GM18858 (cell line): Measurements from ENCODE around the gene AFDN.
A peak's percentile ranks its signal among the peaks of the same experiment; 100 is the strongest.

ENCODE experiments used
- ATAC-seq: cut with Tn5 transposase; IDR thresholded peaks from one replicate; pipeline ENCODE4 v1.9.1; 2021; ENCODE audit not compliant: unreplicated experiment

The AFDN gene

DNA sequence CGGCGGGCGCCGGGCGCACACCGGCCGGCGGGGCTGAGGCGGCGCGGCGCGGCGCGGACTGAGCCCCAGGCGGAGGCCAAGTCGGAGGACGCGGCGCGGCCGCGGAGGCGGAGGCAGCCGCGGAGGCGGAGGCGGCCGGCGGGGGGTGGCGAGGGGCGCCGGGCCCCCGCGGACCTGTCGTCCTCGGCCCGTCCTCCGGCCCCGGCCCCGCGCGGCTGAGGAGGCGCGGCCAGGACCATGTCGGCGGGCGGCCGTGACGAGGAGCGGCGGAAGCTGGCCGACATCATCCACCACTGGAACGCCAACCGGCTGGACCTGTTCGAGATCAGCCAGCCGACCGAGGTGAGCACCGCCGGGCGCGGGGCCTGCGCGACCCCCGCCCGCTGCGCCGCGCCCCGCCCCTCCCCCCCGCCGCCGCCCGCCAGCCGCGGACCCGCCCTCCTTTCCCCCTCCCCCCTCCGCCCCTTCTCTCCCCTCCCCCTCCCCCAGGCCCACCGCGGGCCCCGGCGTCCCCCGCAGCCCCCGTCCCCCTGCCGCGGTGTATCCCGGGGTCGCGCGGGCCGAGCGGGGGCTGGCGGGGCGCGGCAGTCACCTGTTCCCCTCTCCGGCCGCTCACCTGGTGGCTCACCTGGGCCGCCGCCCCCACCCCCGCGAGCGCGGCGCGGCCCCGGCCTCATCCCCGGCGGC, at the start of gene AFDN:
TSS of gene AFDN (plus strand) at position 16 of the 687 bp plus-strand sequence. CDS start at position 238, 222 bp downstream.
- peak; percentile 36 for ATAC-seq

GRCh38 chr6:167778497-167779128, 48.1 kb upstream of the AFDN start:
- ATAC-seq = no peak

- ATAC-seq = no peak
Measured at GRCh38 chr6:167779129-167779992, 47.4 kb upstream of the AFDN start.

DNA sequence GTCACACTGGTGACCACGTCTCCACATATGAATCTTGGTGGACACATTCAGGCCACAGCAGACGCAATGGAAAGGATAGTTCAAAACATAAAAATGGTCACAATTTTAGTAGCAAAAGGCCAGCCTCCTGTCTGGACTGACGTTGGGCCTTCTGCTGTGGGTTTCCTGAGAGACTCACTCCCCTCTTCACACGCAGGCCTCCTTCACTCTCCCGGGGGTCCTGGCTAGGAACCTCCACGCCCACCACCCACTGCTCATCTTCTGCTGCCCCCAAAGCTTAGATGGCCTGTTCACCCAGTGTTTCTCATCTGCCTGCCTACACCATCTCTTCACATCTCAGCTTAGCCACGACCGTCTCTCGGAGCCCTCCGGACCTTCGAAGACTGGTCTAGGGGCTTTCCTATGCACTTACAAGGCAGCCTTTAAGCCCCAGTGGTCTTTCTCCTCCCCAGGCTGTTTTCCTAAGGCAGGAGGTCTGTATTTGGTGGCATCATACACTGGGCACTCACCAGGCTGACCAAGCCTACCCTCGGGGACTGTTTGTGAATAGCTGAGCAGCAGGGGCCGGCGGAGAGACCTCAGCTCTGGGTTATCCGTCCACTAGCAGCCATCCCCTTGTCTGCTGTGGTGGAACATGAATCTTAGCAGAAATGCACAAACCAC, 46.6 kb upstream of the AFDN start:
- ATAC-seq = no peak

- no peak for ATAC-seq
Measured at GRCh38 chr6:167781066-167781767, 45.5 kb upstream of the AFDN start.

DNA sequence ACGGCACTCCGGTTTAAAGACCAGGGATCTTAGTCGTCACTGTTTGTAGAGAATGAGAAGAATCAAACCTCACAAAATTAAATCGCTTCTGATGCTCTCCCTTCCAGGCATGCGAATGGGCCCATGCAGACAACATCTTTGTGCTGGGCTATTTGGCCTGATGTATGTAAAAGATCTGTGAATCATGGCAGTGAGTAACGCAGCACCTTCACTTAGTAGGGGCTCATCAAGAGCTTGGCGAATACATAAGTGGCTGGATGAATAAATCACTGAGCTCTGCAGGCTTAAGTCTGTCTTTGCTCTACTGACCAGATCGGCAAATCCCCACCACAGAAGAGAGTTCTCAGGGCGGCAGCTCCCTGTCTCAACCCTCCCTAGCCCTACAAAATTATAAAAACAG, 44.8 kb upstream of the AFDN start:
- ATAC-seq = no peak

GRCh38 chr6:167782698-167783517, 43.8 kb upstream of the AFDN start:
- no peak for ATAC-seq

- no peak for ATAC-seq
Measured at GRCh38 chr6:167786853-167787675, 39.6 kb upstream of the AFDN start.

DNA sequence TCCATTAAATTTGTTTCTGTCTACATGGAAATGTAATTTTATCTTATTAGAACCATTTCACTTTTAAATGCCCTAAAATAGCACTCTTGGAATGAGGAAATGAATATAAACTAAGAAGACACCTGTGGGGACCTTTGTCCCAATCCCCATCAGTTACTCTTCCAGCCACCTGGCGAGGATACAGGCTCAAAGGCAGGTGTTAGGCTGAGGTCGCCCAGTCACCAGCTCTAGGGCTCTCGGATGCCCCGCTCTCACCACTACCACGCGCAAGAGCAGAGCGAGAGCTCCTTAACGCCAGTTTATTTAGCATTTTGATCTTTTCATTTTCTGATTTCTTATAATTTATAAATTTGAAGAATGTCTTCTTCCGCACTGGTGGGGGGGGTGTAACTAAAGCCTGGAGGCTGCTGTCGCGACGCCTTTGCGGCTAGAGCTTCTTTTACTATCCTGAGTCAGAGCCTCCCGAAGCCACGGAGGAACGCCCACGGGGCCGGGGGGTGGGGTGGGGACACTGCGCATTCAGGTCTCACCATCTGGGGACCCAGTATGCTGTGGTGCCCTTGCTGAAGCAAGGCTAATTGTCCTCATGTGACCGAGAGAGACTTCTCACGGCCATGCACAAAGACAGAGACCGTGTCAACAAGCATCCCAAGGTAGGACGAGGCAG, 38.7 kb upstream of the AFDN start:
- ATAC-seq = no peak

DNA sequence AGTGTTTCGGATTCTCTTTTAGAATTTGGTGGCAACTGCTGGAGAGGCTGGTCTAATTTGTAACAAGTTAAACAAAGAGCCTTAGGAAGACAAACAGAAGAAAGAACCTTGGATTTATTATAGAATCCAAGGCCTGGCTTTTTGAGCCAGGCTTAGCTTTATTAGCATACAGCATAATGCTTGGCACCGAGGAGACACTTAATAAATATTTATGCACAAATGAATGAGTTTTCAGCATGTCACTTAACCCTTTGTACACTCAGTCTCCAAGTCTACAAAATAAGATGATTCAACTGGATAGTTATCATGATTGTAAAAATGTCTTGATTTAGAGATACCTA, 38.2 kb upstream of the AFDN start:
- no peak for ATAC-seq

- ATAC-seq = no peak
Measured at GRCh38 chr6:167789358-167789757, 37.4 kb upstream of the AFDN start.

DNA sequence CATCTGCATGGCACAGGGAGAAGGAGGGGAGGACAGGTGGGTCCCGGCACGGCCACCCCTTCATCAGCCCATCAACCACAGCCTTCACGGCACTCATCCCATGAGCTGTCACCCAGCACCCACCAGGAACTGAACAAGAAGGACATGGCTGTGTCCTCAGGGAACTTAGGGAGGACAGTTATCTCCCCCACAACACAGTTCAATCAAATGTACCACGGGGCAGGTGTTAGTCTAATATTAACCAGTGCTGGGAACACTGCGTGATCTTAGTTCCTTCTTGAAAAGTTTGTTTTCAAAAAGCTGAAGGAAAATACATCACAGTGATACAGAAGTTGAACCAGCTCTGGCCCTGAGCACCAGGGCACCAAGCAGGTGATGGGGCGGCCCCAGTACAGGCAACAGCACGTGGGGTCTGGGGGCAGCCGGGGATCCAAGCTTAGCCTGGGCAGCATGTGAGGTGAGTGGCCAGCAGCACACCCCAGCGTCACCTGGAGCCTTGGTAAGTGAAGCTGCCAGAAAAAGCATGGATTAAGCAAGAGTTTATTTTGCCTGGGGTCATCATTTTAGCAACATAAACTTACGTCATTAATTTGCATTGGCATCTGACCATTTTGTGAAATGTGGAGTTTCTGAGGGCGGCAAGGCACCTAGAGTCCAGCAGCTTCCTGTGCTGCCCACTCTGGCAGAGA, 35.5 kb upstream of the AFDN start:
- no peak for ATAC-seq

GRCh38 chr6:167791780-167792478, 34.8 kb upstream of the AFDN start:
- ATAC-seq = no peak

DNA sequence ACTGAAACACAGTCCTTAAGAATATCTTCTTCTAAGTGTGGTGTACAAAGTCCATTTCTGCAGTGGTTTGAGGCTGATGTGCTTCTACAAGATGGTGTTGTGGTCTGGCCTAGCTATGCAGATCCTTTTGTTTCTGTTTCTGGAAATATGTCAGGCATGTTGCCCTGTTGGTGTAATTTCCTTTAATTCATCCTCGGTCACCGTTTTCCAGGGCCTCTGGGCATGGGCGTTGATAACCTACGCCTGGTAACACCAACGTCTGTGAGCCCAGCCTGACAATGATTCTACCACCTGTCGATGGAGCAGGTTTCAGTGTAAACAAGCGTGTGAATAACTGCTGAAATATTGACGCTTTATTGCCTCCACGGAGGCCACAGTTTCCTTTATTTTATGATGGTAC, 33.3 kb upstream of the AFDN start:
- no peak for ATAC-seq

- ATAC-seq = no peak
Measured at GRCh38 chr6:167794161-167795157, 32.3 kb upstream of the AFDN start.

DNA sequence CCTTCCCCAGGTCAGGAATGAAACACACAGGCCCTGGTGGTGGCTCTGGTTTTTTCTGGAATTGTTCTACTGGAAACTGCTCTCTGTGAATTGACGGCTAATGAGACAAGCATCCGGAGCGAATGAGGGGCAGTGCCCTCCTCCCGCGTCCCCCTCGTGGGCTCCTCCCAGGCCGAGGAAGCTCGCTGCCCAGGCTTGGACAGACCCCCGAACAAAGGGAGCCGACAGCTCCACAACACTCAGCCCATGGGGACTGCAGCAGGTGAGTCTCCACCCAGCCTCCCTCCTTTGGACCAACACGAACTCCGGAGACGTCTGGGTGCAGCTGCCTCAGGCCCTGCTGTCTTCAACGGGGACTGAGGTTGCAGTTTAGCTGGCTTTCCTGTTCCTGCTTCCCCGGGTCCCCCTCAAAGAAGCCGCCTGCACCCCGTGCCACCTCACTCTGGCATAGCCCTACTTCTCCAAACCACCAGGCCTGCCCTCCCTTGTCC, 31.3 kb upstream of the AFDN start:
- no peak for ATAC-seq
